SK-N-SH (cell line): Measurements from ENCODE around the gene DEPDC1. TPM values are rescaled to one million over a fixed set of nuclear protein-coding genes. Genes with fewer than 3 reads are reported as not detected.

Experiments
- CTCF ChIA-PET: fragments of 300-600, 350-600 bp; formaldehyde crosslinking; extraction: SDS; loops from one replicate; lab custom pipeline; 2021; lab: Yijun Ruan, JAX
- POLR2A ChIA-PET: fragments of 350-600 bp; sonication (Branson Sonifier 250); formaldehyde crosslinking; extraction: SDS; loops from one replicate; lab custom pipeline; 2020; ENCODE audit warnings: antibody characterized with exemption, inconsistent platforms; lab: Yijun Ruan, JAX
- DNase-seq: peaks from one replicate; pipeline ENCODE4 v3.0.0; 2012
- H2AFZ ChIP-seq: fragments of 200-600 bp; sonication (generic); 2 replicates; pipeline ENCODE4 v1.8.1; 2016; ENCODE audit warnings: antibody characterized with exemption, mild to moderate bottlenecking, low read depth
- H3F3A ChIP-seq: fragments of 200-600 bp; sonication (generic); replicated peaks from 2 replicates; pipeline ENCODE3; 2016; ENCODE audit warnings: antibody characterized with exemption, mild to moderate bottlenecking; ENCODE audit not compliant: insufficient read depth
- H3K27ac ChIP-seq, 2 experiments: fragments of 200-500 bp in 1 of 2; fragments of 200-600 bp in 1 of 2; sonication (Bioruptor generic) in 1 of 2; sonication (generic), shearing (Covaris generic) in 1 of 2; 2 replicates each; pipeline versions ENCODE4 v1.5.1 to v1.6.1; 2014 to 2016; ENCODE audit warnings: low read depth in 2 of 2, inconsistent platforms in 1 of 2, low read length in 1 of 2, mild to moderate bottlenecking in 1 of 2, mixed read lengths in 1 of 2
- H3K27me3 ChIP-seq: fragments of 200-600 bp; sonication (generic), shearing (Covaris generic); 2 replicates; pipeline ENCODE4 v1.6.1; 2016; ENCODE audit warnings: mixed run types; ENCODE audit not compliant: insufficient read depth
- H3K36me3 ChIP-seq, 2 experiments: fragments of 200-500 bp in 1 of 2; fragments of 200-600 bp in 1 of 2; sonication (Bioruptor generic) in 1 of 2; sonication (generic) in 1 of 2; replicated peaks in 1 of 2; 2 replicates each; pipeline versions ENCODE3 to v1.5.1; 2014 to 2016; ENCODE audit warnings: low read length in 1 of 2, mild to moderate bottlenecking in 1 of 2; ENCODE audit not compliant: insufficient read depth in 2 of 2, control insufficient read depth in 1 of 2
- H3K4me1 ChIP-seq, 2 experiments: fragments of 200-500 bp in 1 of 2; fragments of 200-600 bp in 1 of 2; sonication (Bioruptor generic) in 1 of 2; sonication (generic), shearing (Covaris generic) in 1 of 2; 2 replicates each; pipeline versions ENCODE4 v1.5.1 to v1.6.1; 2014 to 2016; ENCODE audit warnings: low read depth in 1 of 2, low read length in 1 of 2, mixed run types in 1 of 2; ENCODE audit not compliant: insufficient read depth in 2 of 2, control insufficient read depth in 1 of 2
- H3K4me2 ChIP-seq: fragments of 200-600 bp; sonication (generic), shearing (Covaris generic); 2 replicates; pipeline ENCODE4 v1.6.1; 2017; ENCODE audit warnings: mixed run types
- H3K4me3 ChIP-seq, 2 experiments: fragments of 200-500 bp in 1 of 2; fragments of 200-600 bp in 1 of 2; sonication (Bioruptor generic) in 1 of 2; sonication (generic), shearing (Covaris generic) in 1 of 2; 2 replicates each; pipeline versions ENCODE4 v1.5.1 to v1.8.1; 2014 to 2016; ENCODE audit warnings: low read depth in 2 of 2, inconsistent platforms in 1 of 2, low read length in 1 of 2, mild to moderate bottlenecking in 1 of 2, mixed read lengths in 1 of 2, moderate library complexity in 1 of 2
- H3K79me2 ChIP-seq: fragments of 200-600 bp; sonication (generic); 2 replicates; pipeline ENCODE4 v1.8.1; 2017; ENCODE audit warnings: mild to moderate bottlenecking; ENCODE audit not compliant: insufficient read depth
- H3K9ac ChIP-seq: fragments of 200-600 bp; sonication (generic); 2 replicates; pipeline ENCODE4 v1.6.1; 2017; ENCODE audit warnings: mixed run types
- H3K9me2 ChIP-seq: fragments of 200-600 bp; sonication (generic); 2 replicates; pipeline ENCODE4 v1.6.1; 2017; ENCODE audit warnings: mixed run types
- H3K9me3 ChIP-seq: fragments of 200-600 bp; sonication (generic); 2 replicates; pipeline ENCODE4 v1.6.1; 2017; ENCODE audit warnings: mixed run types, mild to moderate bottlenecking, moderate library complexity
- H4K20me1 ChIP-seq: fragments of 200-600 bp; sonication (generic); 2 replicates; pipeline ENCODE4 v1.6.1; 2017; ENCODE audit warnings: mild to moderate bottlenecking, mixed run types; ENCODE audit not compliant: insufficient read depth
- CHD2 ChIP-seq: fragments of 150-350 bp; IDR thresholded peaks from 2 replicates; pipeline ENCODE4 v1.6.1; 2018; ENCODE audit warnings: low read length; ENCODE audit not compliant: partially characterized antibody
- EZH2phosphoT487 ChIP-seq: fragments of 200-600 bp; sonication (generic); IDR thresholded peaks from 2 replicates; pipeline ENCODE4 v1.6.1; 2017; ENCODE audit warnings: low read depth, mixed run types, mild to moderate bottlenecking, antibody characterized with exemption, moderate library complexity, borderline replicate concordance
- FOSL2 ChIP-seq: IDR thresholded peaks from 2 replicates; pipeline ENCODE4 v1.4.0; 2012; ENCODE audit warnings: low read depth, mild to moderate bottlenecking, moderate library complexity, borderline replicate concordance
- FOXM1 ChIP-seq: IDR thresholded peaks from 2 replicates; pipeline ENCODE4 v1.4.0; 2012; ENCODE audit warnings: low read depth, mild to moderate bottlenecking
- GABPA ChIP-seq: IDR thresholded peaks from 2 replicates; pipeline ENCODE4 v1.4.0; 2012; ENCODE audit warnings: low read depth, mild to moderate bottlenecking
- MEF2A ChIP-seq: IDR thresholded peaks from 2 replicates; pipeline ENCODE4 v1.4.0; 2012; ENCODE audit warnings: low read depth, borderline replicate concordance
- NFIC ChIP-seq: IDR thresholded peaks from 2 replicates; pipeline ENCODE4 v1.4.0; 2012; ENCODE audit warnings: borderline replicate concordance
- POLR2AphosphoS5 ChIP-seq: IDR thresholded peaks from 2 replicates; pipeline ENCODE4 v1.6.1; 2012; ENCODE audit warnings: low read depth, low read length
- RAD21 ChIP-seq: IDR thresholded peaks from 2 replicates; pipeline ENCODE4 v1.6.1; 2012; ENCODE audit warnings: mild to moderate bottlenecking, low read length
- RCOR1 ChIP-seq: fragments of 150-350 bp; IDR thresholded peaks from 2 replicates; pipeline ENCODE4 v1.6.1; 2017; ENCODE audit warnings: antibody characterized with exemption, low read length
- RXRA ChIP-seq: IDR thresholded peaks from 2 replicates; pipeline ENCODE4 v1.4.0; 2012; ENCODE audit warnings: low read depth, mild to moderate bottlenecking, borderline replicate concordance
- SIN3A ChIP-seq: IDR thresholded peaks from 2 replicates; pipeline ENCODE4 v1.6.1; 2012; ENCODE audit warnings: low read depth, mild to moderate bottlenecking, low read length, moderate library complexity, borderline replicate concordance
- TAF1 ChIP-seq: IDR thresholded peaks from 2 replicates; pipeline ENCODE4 v1.6.1; 2012; ENCODE audit warnings: low read depth, mild to moderate bottlenecking, low read length, moderate library complexity, borderline replicate concordance
- TEAD4 ChIP-seq: IDR thresholded peaks from 2 replicates; pipeline ENCODE4 v1.4.0; 2012; ENCODE audit warnings: mild to moderate bottlenecking, borderline replicate concordance; ENCODE audit not compliant: insufficient read depth
- YY1 ChIP-seq: IDR thresholded peaks from 2 replicates; pipeline ENCODE4 v1.4.0; 2012; ENCODE audit warnings: low read depth, mild to moderate bottlenecking
- WGBS: methylation state at CpG from one replicate; pipeline ENCODE4 v1.1.6; 2017; ENCODE audit warnings: low lambda C conversion rate; 5-methylcytosine and 5-hydroxymethylcytosine counted together
- polyA plus RNA-seq, 3 experiments: library from polyadenylated mRNA; depleted of rRNA; stranded (reverse); fragments of >200 nt; gene quantifications; 2 replicates each; pipeline ENCODE4 v1.2.3, GENCODE V29; 2012
- TF ChIP-seq, protein P1 (sequence below): fragments of 150-350 bp; IDR thresholded peaks from 2 replicates; pipeline ENCODE4 v1.6.1; 2016; ENCODE audit warnings: mild to moderate bottlenecking, low read depth, low read length
- TF ChIP-seq, protein P2 (sequence below): IDR thresholded peaks from 2 replicates; pipeline ENCODE4 v1.4.0; 2012; ENCODE audit warnings: low read depth
- TF ChIP-seq, protein P3 (sequence below): fragments of 150-350 bp; IDR thresholded peaks from 2 replicates; pipeline ENCODE4 v1.6.1; 2017; ENCODE audit warnings: antibody characterized with exemption, low read length, low read depth, borderline replicate concordance
- TF ChIP-seq, protein P4 (sequence below): IDR thresholded peaks from 2 replicates; pipeline ENCODE4 v1.4.0; 2012; ENCODE audit warnings: low read depth, borderline replicate concordance
- TF ChIP-seq, protein P5 (sequence below): IDR thresholded peaks from 2 replicates; pipeline ENCODE4; 2012
- TF ChIP-seq, protein P6 (sequence below): fragments of 200-600 bp; sonication (generic); IDR thresholded peaks from 2 replicates; pipeline ENCODE4 v1.6.1; 2017; ENCODE audit warnings: antibody characterized with exemption, mild to moderate bottlenecking, moderate library complexity

Gene DEPDC1
- polyA plus RNA-seq, 1 of the 3 experiments (the other 2 are of a cell fraction) = 3.8 TPM

DNA sequence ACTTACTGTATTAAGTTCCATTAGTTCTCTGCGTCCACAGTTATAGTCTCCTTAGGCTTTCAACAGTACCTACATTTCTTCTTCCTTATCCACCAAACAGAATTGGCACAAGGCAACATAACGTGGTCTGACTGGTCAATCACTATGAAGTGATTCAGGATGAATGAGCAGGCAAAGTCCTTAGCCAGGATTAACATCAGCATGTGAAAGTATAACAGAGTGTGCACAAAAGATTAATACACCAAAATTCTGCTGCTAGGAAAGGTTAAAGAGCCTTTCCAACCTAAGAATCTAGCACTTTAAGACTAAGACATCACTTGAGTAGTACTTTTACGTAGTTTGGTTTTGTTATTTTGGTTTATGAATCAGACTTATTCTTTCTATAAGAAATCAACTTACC, 15.8 kb downstream of the DEPDC1 start (continued):
- TF ChIP-seq, protein P1, sequence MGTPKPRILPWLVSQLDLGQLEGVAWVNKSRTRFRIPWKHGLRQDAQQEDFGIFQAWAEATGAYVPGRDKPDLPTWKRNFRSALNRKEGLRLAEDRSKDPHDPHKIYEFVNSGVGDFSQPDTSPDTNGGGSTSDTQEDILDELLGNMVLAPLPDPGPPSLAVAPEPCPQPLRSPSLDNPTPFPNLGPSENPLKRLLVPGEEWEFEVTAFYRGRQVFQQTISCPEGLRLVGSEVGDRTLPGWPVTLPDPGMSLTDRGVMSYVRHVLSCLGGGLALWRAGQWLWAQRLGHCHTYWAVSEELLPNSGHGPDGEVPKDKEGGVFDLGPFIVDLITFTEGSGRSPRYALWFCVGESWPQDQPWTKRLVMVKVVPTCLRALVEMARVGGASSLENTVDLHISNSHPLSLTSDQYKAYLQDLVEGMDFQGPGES = no peak
- TF ChIP-seq, protein P2, sequence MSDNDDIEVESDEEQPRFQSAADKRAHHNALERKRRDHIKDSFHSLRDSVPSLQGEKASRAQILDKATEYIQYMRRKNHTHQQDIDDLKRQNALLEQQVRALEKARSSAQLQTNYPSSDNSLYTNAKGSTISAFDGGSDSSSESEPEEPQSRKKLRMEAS = no peak
- TF ChIP-seq SIN3A (no peak), TEAD4 (no peak), RCOR1 (no peak), RAD21 (no peak), YY1 (no peak), FOXM1 (no peak)
- TF ChIP-seq, protein P3, sequence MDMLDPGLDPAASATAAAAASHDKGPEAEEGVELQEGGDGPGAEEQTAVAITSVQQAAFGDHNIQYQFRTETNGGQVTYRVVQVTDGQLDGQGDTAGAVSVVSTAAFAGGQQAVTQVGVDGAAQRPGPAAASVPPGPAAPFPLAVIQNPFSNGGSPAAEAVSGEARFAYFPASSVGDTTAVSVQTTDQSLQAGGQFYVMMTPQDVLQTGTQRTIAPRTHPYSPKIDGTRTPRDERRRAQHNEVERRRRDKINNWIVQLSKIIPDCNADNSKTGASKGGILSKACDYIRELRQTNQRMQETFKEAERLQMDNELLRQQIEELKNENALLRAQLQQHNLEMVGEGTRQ = no peak

DNA sequence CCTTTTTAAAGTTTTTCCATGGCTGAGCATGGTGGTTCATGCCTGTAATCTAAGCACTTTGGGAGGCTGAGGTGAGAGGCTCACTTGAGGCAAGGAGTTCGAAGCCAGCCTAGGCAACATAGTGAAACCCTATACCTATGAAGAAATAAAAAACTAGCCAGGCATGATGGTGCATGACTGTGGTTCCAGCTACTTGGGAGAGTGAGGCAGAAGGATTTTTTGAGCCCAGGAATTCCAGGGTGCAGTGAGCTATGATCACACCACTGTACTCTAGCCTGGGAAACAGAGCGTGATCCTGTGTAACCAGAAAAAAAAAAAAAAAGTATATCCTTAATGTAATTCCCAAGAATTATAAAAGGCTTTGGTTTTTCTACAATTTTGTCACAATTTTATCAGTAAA, 17.4 kb downstream of the DEPDC1 start:
- Histone ChIP-seq H3K9ac (no peak overlapping the region), H3K36me3 (peaks cover 49% of the 10 kb centered on the region in 2 experiments), H2AFZ (no peak overlapping the region), H3K4me2 (no peak overlapping the region), H3K4me3 (no peak overlapping the region), H3K4me1 (peaks cover 0 to 11% of the 10 kb centered on the region in 2 experiments; a peak in 2 of 4 replicates), H3F3A (no peaks in the 10 kb centered on the region)
- TF ChIP-seq RXRA (no peak), FOXM1 (no peak), TAF1 (no peak), NFIC (no peak), TEAD4 (no peak), RCOR1 (no peak), CHD2 (no peak), FOSL2 (no peak), EZH2phosphoT487 (no peak), POLR2AphosphoS5 (no peak), GABPA (no peak), MEF2A (no peak)
- TF ChIP-seq, protein P4, sequence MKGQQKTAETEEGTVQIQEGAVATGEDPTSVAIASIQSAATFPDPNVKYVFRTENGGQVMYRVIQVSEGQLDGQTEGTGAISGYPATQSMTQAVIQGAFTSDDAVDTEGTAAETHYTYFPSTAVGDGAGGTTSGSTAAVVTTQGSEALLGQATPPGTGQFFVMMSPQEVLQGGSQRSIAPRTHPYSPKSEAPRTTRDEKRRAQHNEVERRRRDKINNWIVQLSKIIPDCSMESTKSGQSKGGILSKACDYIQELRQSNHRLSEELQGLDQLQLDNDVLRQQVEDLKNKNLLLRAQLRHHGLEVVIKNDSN = no peak
- TF ChIP-seq, protein P5, sequence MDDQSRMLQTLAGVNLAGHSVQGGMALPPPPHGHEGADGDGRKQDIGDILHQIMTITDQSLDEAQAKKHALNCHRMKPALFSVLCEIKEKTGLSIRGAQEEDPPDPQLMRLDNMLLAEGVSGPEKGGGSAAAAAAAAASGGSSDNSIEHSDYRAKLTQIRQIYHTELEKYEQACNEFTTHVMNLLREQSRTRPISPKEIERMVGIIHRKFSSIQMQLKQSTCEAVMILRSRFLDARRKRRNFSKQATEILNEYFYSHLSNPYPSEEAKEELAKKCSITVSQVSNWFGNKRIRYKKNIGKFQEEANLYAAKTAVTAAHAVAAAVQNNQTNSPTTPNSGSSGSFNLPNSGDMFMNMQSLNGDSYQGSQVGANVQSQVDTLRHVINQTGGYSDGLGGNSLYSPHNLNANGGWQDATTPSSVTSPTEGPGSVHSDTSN = no peak
- TF ChIP-seq, protein P6, sequence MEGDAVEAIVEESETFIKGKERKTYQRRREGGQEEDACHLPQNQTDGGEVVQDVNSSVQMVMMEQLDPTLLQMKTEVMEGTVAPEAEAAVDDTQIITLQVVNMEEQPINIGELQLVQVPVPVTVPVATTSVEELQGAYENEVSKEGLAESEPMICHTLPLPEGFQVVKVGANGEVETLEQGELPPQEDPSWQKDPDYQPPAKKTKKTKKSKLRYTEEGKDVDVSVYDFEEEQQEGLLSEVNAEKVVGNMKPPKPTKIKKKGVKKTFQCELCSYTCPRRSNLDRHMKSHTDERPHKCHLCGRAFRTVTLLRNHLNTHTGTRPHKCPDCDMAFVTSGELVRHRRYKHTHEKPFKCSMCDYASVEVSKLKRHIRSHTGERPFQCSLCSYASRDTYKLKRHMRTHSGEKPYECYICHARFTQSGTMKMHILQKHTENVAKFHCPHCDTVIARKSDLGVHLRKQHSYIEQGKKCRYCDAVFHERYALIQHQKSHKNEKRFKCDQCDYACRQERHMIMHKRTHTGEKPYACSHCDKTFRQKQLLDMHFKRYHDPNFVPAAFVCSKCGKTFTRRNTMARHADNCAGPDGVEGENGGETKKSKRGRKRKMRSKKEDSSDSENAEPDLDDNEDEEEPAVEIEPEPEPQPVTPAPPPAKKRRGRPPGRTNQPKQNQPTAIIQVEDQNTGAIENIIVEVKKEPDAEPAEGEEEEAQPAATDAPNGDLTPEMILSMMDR = no peak
- TF ChIP-seq, protein P1 = no peak
- TF ChIP-seq, all 33 proteins: peak for 0
- 90% methylated on average over 2 of the region's 2 CpGs for WGBS
- H4K20me1 ChIP-seq = no peaks in the 10 kb centered on the region
- no peak overlapping the region for H3K27ac ChIP-seq
- H3K9me3 ChIP-seq = no peaks in the 10 kb centered on the region
- no peaks in the 10 kb centered on the region for H3K9me2 ChIP-seq
- no peaks in the 10 kb centered on the region for H3K27me3 ChIP-seq
- no peaks in the 10 kb centered on the region for H3K79me2 ChIP-seq
- ChIA-PET POLR2A (interaction anchor here (0.7 to 0.8 kb wide), 2 partner anchors 1133 to 1835 kb away, joined by 3 to 5 read pairs; no protein-coding TSS in a partner anchor), CTCF (interaction anchor here (1.3 kb wide), 2 partner anchors 359 to 1258 kb away, joined by 3 to 5 read pairs; no protein-coding TSS in a partner anchor)
- DNase-seq = no peak
